Common myeloid progenitor, CD34-positive (primary cell): ENCODE measurements around the gene TRMU.

Source experiments
- CTCF ChIA-PET: fragments of 350-600 bp; sonication (Branson Sonifier 250); formaldehyde crosslinking; loops from one replicate; lab custom pipeline; 2021; ENCODE audit warnings: antibody characterized with exemption; lab: Charles Lee
- POLR2A ChIA-PET: fragments of 350-600 bp; sonication (Branson Sonifier 250); formaldehyde crosslinking; loops from one replicate; lab custom pipeline; 2021; ENCODE audit warnings: antibody characterized with exemption; lab: Charles Lee
- DNase-seq, 3 donors: peaks; one replicate each; pipeline versions ENCODE4 v3.0.0 to v3.0.0-alpha.2; 2013
- H3K27ac ChIP-seq, 2 experiments: 1 replicate in 1 of 2; 2 replicates in 1 of 2; pipeline ENCODE4 v1.7.0; 2013; ENCODE audit warnings: inconsistent platforms in 2 of 2, low read length in 2 of 2, mild to moderate bottlenecking in 2 of 2, low read depth in 1 of 2, moderate library complexity in 1 of 2; ENCODE audit not compliant: severe bottlenecking in 2 of 2, insufficient read depth in 1 of 2, poor library complexity in 1 of 2
- H3K27me3 ChIP-seq, 5 experiments: replicated peaks in 2 of 5; 1 replicate in 3 of 5; 2 replicates in 2 of 5; pipeline versions ENCODE4 v1.6.1 to v1.7.0; 2013; ENCODE audit warnings: low read length in 4 of 5, mild to moderate bottlenecking in 2 of 5, moderate library complexity in 2 of 5, inconsistent platforms in 1 of 5; ENCODE audit not compliant: insufficient read depth in 5 of 5, control insufficient read depth in 4 of 5
- H3K36me3 ChIP-seq, 4 experiments: 1 replicate in 2 of 4; 2 replicates in 2 of 4; pipeline versions ENCODE4 v1.6.1 to v1.7.0; 2013; ENCODE audit warnings: low read length in 3 of 4, control low read depth in 1 of 4, mild to moderate bottlenecking in 1 of 4; ENCODE audit not compliant: control insufficient read depth in 4 of 4, insufficient read depth in 4 of 4
- H3K4me1 ChIP-seq, 4 experiments: 1 replicate in 3 of 4; 2 replicates in 1 of 4; pipeline versions ENCODE4 v1.6.1 to v1.7.1; 2013; ENCODE audit warnings: low read length in 3 of 4, mild to moderate bottlenecking in 3 of 4, control low read depth in 1 of 4, inconsistent platforms in 1 of 4, moderate library complexity in 1 of 4; ENCODE audit not compliant: control insufficient read depth in 4 of 4, insufficient read depth in 4 of 4; ENCODE audit errors: control extremely low read depth in 1 of 4
- H3K4me3 ChIP-seq, 7 experiments: 1 replicate in 4 of 7; 2 replicates in 3 of 7; pipeline versions ENCODE4 v1.5.1 to v1.7.0; 2013; ENCODE audit warnings: mild to moderate bottlenecking in 7 of 7, low read length in 6 of 7, moderate library complexity in 6 of 7, inconsistent platforms in 2 of 7, low read depth in 2 of 7, control low read depth in 1 of 7; ENCODE audit not compliant: insufficient read depth in 4 of 7, control insufficient read depth in 1 of 7; ENCODE audit errors: extremely low read depth in 1 of 7
- H3K9me3 ChIP-seq, 5 experiments: 1 replicate in 4 of 5; 2 replicates in 1 of 5; pipeline versions ENCODE4 v1.6.1 to v1.7.1; 2013; ENCODE audit warnings: low read length in 4 of 5, mild to moderate bottlenecking in 2 of 5, inconsistent platforms in 1 of 5, low read depth in 1 of 5, moderate library complexity in 1 of 5; ENCODE audit not compliant: control insufficient read depth in 4 of 5, insufficient read depth in 2 of 5; ENCODE audit errors: control extremely low read depth in 1 of 5
- WGBS: methylation state at CpG from one replicate; pipeline ENCODE4 v1.1.5; 2013; ENCODE audit not compliant: insufficient coverage; 5-methylcytosine and 5-hydroxymethylcytosine counted together

Gene TRMU

GRCh38 chr22:46336119-46337078 is 885 bp downstream of the TRMU start:
- 12% methylated on average over 35 of the region's 42 CpGs for WGBS
- POLR2A ChIA-PET = no interaction called here
- H3K27ac ChIP-seq = peak overlapping the region in 1 of 2 experiments; percentile 86
- no peaks in the 10 kb centered on the region for H3K9me3 ChIP-seq
- H3K4me3 ChIP-seq = peak overlapping the region; percentile 72 to 96 (median 92)
- H3K36me3 ChIP-seq = peaks cover 14 to 55% (median 37%) of the 10 kb centered on the region in 4 experiments
- peaks cover 7 to 20% (median 14%) of the 10 kb centered on the region in 4 experiments for H3K4me1 ChIP-seq
- CTCF ChIA-PET = no interaction called here
- peak in 1 of 3 donors; percentile 14 for DNase-seq
- no peaks in the 10 kb centered on the region for H3K27me3 ChIP-seq

- no peak for DNase-seq
- Histone ChIP-seq H3K27me3 (no peaks in the 10 kb centered on the region), H3K4me1 (peaks cover 7 to 20% (median 14%) of the 10 kb centered on the region in 4 experiments), H3K4me3 (no peak overlapping the region), H3K27ac (no peak overlapping the region), H3K9me3 (no peaks in the 10 kb centered on the region), H3K36me3 (peaks cover 19 to 55% (median 40%) of the 10 kb centered on the region in 4 experiments)
- WGBS = 97% methylated on average over 7 of the region's 9 CpGs
- ChIA-PET CTCF (no interaction called here), POLR2A (no interaction called here)
Measured at GRCh38 chr22:46337870-46338269, 2.4 kb downstream of the TRMU start.

DNA sequence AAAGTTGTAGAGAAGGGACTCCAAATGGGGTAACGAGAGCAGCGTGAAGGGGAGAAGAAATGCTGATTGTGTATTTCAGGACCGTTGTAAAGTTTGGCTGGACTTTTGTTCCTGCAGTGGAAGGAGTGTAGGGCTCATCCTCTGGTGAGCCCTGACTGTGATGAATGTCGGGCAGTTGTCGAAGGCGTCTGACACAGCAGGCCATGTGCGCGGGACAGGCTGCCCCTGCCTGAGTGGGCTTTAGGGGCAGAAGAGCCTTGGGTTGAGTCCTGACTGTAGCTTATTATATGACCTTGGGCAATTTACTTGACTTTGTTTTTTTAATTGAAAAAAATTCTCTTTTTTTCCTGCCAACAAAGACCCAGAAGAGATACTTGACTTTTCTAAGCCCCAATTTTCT is 3.1 kb downstream of the TRMU start:
- ChIA-PET POLR2A (interaction anchor here (1.0 kb wide), 1 partner anchor 42 kb away, joined by 3 read pairs; no protein-coding TSS in a partner anchor), CTCF (interaction anchor here (1.5 kb wide), 1 partner anchor 29 kb away, joined by 3 read pairs; no protein-coding TSS in a partner anchor)
- DNase-seq = no peak
- H3K27ac ChIP-seq = no peak overlapping the region
- no peak overlapping the region for H3K4me3 ChIP-seq
- no peaks in the 10 kb centered on the region for H3K9me3 ChIP-seq
- 95% methylated on average over 6 of the region's 8 CpGs for WGBS
- H3K4me1 ChIP-seq = peaks cover 7 to 20% (median 14%) of the 10 kb centered on the region in 4 experiments
- H3K27me3 ChIP-seq = no peaks in the 10 kb centered on the region
- H3K36me3 ChIP-seq = peaks cover 19 to 58% (median 45%) of the 10 kb centered on the region in 4 experiments

DNA sequence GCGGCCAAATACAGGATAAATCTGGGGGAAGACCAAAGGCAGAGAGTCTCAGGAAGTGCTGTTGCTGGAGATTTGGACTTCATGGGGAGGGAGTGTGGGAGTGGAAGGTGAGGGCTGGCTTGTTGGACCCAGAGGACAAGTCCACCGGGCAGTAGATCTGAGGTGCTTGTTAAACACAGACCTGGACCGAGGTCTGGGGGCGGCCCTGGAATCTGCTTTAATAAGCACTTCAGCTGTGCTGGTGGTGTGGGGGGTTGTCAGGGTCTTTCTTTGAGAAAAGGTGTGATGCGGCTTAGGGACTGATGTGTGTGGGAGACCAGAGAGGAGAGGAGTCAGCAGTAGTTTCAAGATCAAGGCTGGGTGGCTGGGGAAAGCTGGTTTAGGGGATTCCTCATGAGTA is 4.4 kb downstream of the TRMU start:
- WGBS = 96% methylated on average over 4 of the region's 5 CpGs
- CTCF ChIA-PET = interaction anchor here (1.3 to 1.5 kb wide), 3 partner anchors 19 to 202 kb away, joined by 3 to 4 read pairs (median 4); no protein-coding TSS in a partner anchor
- no peak for DNase-seq
- POLR2A ChIA-PET = no interaction called here
- Histone ChIP-seq H3K4me3 (no peak overlapping the region), H3K36me3 (peaks cover 24 to 70% (median 53%) of the 10 kb centered on the region in 4 experiments), H3K27ac (no peak overlapping the region), H3K27me3 (no peaks in the 10 kb centered on the region), H3K4me1 (peaks cover 7 to 17% (median 12%) of the 10 kb centered on the region in 4 experiments), H3K9me3 (no peaks in the 10 kb centered on the region)

DNA sequence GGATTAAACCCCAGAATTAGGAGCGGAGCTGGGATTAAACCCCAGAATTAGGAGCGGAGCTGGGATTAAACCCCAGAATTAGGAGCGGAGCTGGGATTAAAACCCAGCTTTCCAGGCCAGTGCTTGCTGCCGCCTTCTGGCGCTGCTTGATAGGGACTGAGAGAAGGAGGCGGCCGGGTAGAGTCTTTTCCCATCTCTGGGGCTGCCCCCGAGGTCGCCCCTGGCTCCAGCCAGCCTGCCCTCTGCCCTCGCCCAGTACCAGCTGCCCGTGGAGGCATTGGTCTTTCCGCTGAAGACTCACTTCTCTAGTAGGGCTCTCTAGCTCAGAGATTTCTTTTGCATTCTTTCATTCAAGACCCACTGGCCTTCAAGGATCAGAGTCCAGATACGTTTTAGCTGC is 5.2 kb downstream of the TRMU start:
- CTCF ChIA-PET = interaction anchor here (0.6 to 1.3 kb wide), 3 partner anchors 19 to 202 kb away, joined by 3 to 4 read pairs (median 4); no protein-coding TSS in a partner anchor
- peaks cover 24 to 76% (median 58%) of the 10 kb centered on the region in 4 experiments for H3K36me3 ChIP-seq
- POLR2A ChIA-PET = no interaction called here

DNA sequence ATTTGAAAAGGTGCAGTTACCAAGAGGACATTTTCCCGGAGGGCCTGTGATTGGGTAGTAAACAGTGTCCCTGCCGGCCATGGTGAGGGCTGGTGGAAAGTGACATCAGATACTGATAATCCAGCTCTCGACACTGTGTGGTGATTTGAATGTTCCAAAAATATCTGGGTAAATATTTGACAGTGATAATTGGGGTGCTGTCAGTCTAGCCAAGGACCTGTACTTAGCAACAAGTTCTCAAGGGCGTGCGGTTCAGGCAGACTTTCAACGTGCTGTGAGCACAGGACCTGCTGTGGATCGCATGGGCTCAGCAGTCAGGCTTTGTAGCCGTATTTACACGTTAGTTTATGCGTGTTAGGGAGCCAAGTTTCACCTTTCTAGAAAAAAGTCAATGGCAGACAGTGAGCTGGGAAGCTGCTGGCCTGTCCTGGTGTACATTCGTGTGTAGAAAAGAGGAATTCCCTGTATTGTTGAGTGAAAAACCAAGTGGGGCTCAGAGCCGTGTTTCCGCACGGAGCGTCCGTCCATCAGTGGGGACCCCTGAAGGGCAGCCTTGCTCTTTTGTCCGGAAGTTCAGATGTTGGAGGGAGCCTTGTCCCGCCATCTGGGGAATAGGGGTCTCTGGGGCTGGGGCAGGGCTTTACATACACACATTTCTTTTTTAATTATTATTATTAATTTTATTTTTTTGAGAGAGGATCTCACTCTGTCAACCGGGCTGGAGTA is 11.3 kb downstream of the TRMU start:
- 99% methylated on average over 15 of the region's 19 CpGs for WGBS
- H3K36me3 ChIP-seq = peaks cover 24 to 96% (median 68%) of the 10 kb centered on the region in 4 experiments
- no peaks in the 10 kb centered on the region for H3K4me1 ChIP-seq
- ChIA-PET POLR2A (no interaction called here), CTCF (interaction anchor here (1.7 kb wide), 1 partner anchor 21 kb away, joined by 4 read pairs; no protein-coding TSS in a partner anchor)
- no peak overlapping the region for H3K4me3 ChIP-seq
- no peak for DNase-seq
- H3K9me3 ChIP-seq = no peaks in the 10 kb centered on the region
- no peak overlapping the region for H3K27ac ChIP-seq
- no peaks in the 10 kb centered on the region for H3K27me3 ChIP-seq

More for the DNA sequence above, 5.2 kb downstream of the TRMU start:
- DNase-seq = no peak
- Histone ChIP-seq H3K9me3 (no peaks in the 10 kb centered on the region), H3K4me1 (peaks cover 7 to 14% (median 9%) of the 10 kb centered on the region in 4 experiments), H3K4me3 (no peak overlapping the region), H3K27ac (no peak overlapping the region), H3K27me3 (no peaks in the 10 kb centered on the region)
- 94% methylated on average over 11 of the region's 13 CpGs for WGBS
